Activated CD4-positive, alpha-beta T cell treated with anti-CD3 and anti-CD28 coated beads, Interleukin-2, amount 10 ng/mL, durations not matched to agents 24 days and 14 days (primary cell): ENCODE data around the gene TINAGL1. TPM values are rescaled to one million over a fixed set of nuclear protein-coding genes. Genes with fewer than 3 reads are reported as not detected.

Experiments used
- DNase-seq: peaks from one replicate; pipeline ENCODE4 v3.0.0; 2022
- H3K27ac Mint-ChIP-seq: one replicate; pipeline ENCODE4 v1.8.0; 2022; ENCODE audit warnings: mild to moderate bottlenecking, mixed read lengths
- H3K27me3 Mint-ChIP-seq: one replicate; pipeline ENCODE4 v1.8.0; 2022; ENCODE audit warnings: mixed read lengths
- H3K36me3 Mint-ChIP-seq: one replicate; pipeline ENCODE4 v1.8.0; 2022; ENCODE audit warnings: low read depth, mild to moderate bottlenecking, mixed read lengths
- H3K4me1 Mint-ChIP-seq: one replicate; pipeline ENCODE4 v1.8.0; 2021; ENCODE audit warnings: mixed read lengths
- H3K4me3 Mint-ChIP-seq: one replicate; pipeline ENCODE4 v1.8.0; 2022; ENCODE audit warnings: mild to moderate bottlenecking, moderate library complexity, mixed read lengths
- H3K9me3 Mint-ChIP-seq: one replicate; pipeline ENCODE4 v1.8.0; 2021; ENCODE audit warnings: mixed read lengths
- intact Hi-C: fragments of 100-400 bp; cut with micrococcal nuclease; formaldehyde crosslinking; loops from one replicate; pipeline ENCODE4 v1.15.1; 2023
- total RNA-seq: library from RNA; stranded (reverse); gene quantifications from 2 replicates; pipeline ENCODE4 v1.2.3, GENCODE V29; 2022

Gene TINAGL1
- total RNA-seq, 1 donor from 2014 or later = not detected

GRCh38 chr1:31572323-31573104 lies 3.8 kb upstream of the TINAGL1 start:
- intact Hi-C loops = no loop called here
- H3K27me3 Mint-ChIP-seq = peaks cover 13% of the 10 kb centered on the region
- DNase-seq = no peak
- peaks cover 3% of the 10 kb centered on the region for H3K4me1 Mint-ChIP-seq
- H3K27ac Mint-ChIP-seq = no peak overlapping the region
- no peaks in the 10 kb centered on the region for H3K36me3 Mint-ChIP-seq
- no peaks in the 10 kb centered on the region for H3K9me3 Mint-ChIP-seq
- H3K4me3 Mint-ChIP-seq = no peak overlapping the region

DNA sequence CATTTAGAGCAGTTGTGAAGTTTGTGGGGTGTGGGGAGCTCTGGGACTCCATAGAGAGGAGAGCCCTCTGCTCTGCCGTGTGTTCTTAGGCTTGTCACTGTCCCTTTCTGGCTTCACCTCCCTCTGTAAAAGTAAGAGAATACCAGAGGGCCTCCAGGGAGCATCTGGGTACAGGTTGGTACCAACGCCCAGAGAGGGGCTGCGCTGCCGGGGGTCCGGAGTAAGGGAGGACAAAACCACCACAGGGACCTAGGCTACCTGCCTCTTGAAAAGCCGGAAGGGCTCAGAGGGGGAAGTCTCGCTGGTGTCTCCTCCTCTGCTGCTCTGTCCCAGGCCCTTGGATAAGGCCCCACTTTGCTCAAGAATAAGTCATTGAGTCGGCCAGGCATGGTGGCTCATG lies 3.1 kb upstream of the TINAGL1 start:
- Mint-ChIP-seq H3K27ac (no peak overlapping the region), H3K9me3 (no peaks in the 10 kb centered on the region), H3K27me3 (peaks cover 10% of the 10 kb centered on the region), H3K36me3 (no peaks in the 10 kb centered on the region), H3K4me3 (no peak overlapping the region), H3K4me1 (peaks cover 3% of the 10 kb centered on the region)
- intact Hi-C loops = no loop called here
- no peak for DNase-seq

- Mint-ChIP-seq H3K4me3 (no peak overlapping the region), H3K4me1 (peaks cover 3% of the 10 kb centered on the region), H3K9me3 (no peaks in the 10 kb centered on the region), H3K36me3 (no peaks in the 10 kb centered on the region), H3K27me3 (peaks cover 10% of the 10 kb centered on the region), H3K27ac (no peak overlapping the region)
- intact Hi-C loops = no loop called here
- no peak for DNase-seq
These were observed 1.5 kb upstream of the TINAGL1 start for GRCh38 chr1:31574749-31575368.

GRCh38 chr1:31575369-31576140 lies 760 bp upstream of the TINAGL1 start:
- H3K9me3 Mint-ChIP-seq = no peaks in the 10 kb centered on the region
- no peak overlapping the region for H3K27ac Mint-ChIP-seq
- peaks cover 3% of the 10 kb centered on the region for H3K4me1 Mint-ChIP-seq
- no peak overlapping the region for H3K4me3 Mint-ChIP-seq
- H3K27me3 Mint-ChIP-seq = peaks cover 10% of the 10 kb centered on the region
- no peaks in the 10 kb centered on the region for H3K36me3 Mint-ChIP-seq
- intact Hi-C loops = no loop called here
- no peak for DNase-seq

DNA sequence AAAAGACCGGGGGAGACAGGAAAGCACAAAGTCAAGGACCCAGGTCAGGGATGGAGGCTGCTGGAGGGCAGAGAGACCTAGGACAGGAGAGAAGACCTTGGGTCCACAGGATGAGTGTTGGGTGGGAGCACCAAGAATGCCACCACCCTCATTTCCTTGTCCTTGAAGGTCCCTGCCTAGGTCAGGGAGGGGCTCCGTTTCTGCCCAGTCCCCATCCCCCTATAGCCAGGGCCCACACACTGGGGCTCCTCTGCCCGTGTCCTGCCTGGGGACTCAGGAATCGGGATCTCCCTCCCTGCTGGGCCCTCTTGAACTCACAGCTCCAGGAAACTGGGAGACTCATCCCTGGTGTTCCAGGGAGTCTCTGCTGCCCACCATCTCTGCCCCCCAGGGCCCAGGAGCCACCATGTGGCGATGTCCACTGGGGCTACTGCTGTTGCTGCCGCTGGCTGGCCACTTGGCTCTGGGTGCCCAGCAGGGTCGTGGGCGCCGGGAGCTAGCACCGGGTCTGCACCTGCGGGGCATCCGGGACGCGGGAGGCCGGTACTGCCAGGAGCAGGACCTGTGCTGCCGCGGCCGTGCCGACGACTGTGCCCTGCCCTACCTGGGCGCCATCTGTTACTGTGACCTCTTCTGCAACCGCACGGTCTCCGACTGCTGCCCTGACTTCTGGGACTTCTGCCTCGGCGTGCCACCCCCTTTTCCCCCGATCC lies 584 bp downstream of the TINAGL1 start:
- intact Hi-C loops = no loop called here
- H3K4me3 Mint-ChIP-seq = no peak overlapping the region
- H3K27ac Mint-ChIP-seq = no peak overlapping the region
- peaks cover 3% of the 10 kb centered on the region for H3K27me3 Mint-ChIP-seq
- H3K4me1 Mint-ChIP-seq = peaks cover 3% of the 10 kb centered on the region
- H3K9me3 Mint-ChIP-seq = no peaks in the 10 kb centered on the region
- DNase-seq = no peak
- H3K36me3 Mint-ChIP-seq = no peaks in the 10 kb centered on the region

DNA sequence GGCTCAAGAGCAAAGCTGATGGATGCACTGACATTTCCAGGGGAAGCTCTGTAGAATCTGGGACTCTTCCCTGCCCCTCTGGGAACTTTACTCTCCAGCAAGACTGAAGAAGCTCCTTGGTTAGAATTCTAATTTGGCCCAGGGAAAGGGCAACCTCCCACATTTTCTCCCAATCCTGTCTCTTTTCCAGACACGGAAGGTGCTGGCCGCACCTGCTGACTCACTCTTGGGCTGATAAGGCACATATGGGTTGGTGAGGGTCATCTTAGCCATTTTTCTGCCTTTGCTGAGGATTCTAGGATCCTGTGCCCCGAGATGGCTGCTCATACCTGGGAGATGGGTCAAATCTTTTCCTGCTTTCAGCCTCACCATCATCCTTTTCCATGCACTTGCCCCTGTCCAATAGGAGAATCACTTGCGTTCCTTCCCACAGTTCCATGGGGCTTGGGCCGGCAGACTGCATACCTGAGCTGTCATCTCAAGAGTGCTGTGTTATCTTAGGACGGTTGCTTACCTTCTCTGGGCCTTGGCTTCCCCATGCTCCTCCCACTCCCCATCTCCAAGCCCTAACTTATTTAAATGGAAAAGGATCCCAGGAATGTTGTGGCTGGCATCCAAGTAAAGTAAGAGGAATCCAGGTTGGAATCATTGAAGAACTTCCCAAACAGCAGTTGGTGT lies 1.3 kb downstream of the TINAGL1 start:
- peaks cover 3% of the 10 kb centered on the region for H3K27me3 Mint-ChIP-seq
- no peaks in the 10 kb centered on the region for H3K9me3 Mint-ChIP-seq
- DNase-seq = no peak
- H3K4me1 Mint-ChIP-seq = peaks cover 3% of the 10 kb centered on the region
- no peak overlapping the region for H3K27ac Mint-ChIP-seq
- H3K4me3 Mint-ChIP-seq = no peak overlapping the region
- intact Hi-C loops = no loop called here
- H3K36me3 Mint-ChIP-seq = no peaks in the 10 kb centered on the region

GRCh38 chr1:31579374-31579773 lies 3.1 kb downstream of the TINAGL1 start:
- intact Hi-C loops = no loop called here
- H3K4me3 Mint-ChIP-seq = no peak overlapping the region
- H3K27ac Mint-ChIP-seq = no peak overlapping the region
- peaks cover 3% of the 10 kb centered on the region for H3K27me3 Mint-ChIP-seq
- H3K4me1 Mint-ChIP-seq = peaks cover 3% of the 10 kb centered on the region
- H3K36me3 Mint-ChIP-seq = no peaks in the 10 kb centered on the region
- no peak for DNase-seq
- H3K9me3 Mint-ChIP-seq = no peaks in the 10 kb centered on the region

DNA sequence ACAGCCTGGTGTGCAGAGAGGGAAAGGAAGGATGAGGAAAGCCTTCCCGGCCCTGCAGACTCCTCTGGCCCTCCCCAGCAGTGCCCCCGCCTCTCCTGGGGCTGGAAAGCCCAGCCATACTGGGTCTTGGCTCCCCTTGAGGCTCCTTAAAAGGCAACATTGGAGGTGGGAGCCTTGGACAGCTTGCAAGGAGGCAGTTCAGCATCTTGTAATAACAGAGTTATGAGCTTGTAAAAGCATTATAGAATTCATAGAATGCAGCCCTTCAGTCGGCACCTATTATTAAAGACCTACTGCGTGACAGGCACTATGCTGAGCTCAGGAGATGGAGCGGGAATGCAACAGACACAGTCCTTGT lies 4.2 kb downstream of the TINAGL1 start:
- peaks cover 3% of the 10 kb centered on the region for H3K4me1 Mint-ChIP-seq
- H3K4me3 Mint-ChIP-seq = no peak overlapping the region
- peaks cover 3% of the 10 kb centered on the region for H3K27me3 Mint-ChIP-seq
- intact Hi-C loops = no loop called here
- no peaks in the 10 kb centered on the region for H3K36me3 Mint-ChIP-seq
- no peaks in the 10 kb centered on the region for H3K9me3 Mint-ChIP-seq
- no peak for DNase-seq
- H3K27ac Mint-ChIP-seq = no peak overlapping the region

DNA sequence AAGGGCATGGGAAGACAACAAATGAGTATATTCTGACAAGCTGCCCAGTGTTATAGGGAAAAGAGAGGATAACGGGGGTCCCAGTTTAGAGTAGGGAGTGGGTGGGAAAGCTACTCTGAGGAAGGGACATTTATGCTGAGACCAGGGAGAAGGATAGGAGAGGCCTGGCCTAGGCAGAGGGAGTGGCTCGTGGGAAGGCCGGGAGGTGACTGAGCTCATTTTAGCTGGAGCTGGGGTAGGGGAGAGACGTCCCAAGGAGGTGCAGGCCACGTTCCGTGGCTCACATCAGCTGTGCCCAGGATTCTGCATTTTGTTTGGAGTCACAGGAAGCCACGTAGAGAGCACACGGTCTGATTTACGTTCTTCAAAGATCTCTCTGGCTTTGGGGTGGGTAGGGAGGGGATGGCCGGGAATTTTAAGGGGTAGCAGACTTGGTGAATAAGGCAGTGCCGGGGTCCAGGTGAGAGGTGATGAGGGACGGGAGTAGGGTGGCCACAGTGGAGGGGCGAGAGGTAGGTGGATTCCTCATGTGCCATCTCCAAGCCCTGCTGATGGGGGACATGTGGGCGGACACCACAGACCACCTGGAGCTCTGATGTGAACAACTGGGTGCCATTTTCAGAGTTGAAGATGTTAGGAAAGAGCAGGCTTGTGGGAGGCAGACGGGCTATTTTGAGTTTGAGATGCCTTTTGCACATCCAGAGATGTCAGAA lies 4.7 kb downstream of the TINAGL1 start:
- H3K27ac Mint-ChIP-seq = no peak overlapping the region
- no peaks in the 10 kb centered on the region for H3K9me3 Mint-ChIP-seq
- no peak for DNase-seq
- H3K4me3 Mint-ChIP-seq = no peak overlapping the region
- peaks cover 3% of the 10 kb centered on the region for H3K27me3 Mint-ChIP-seq
- H3K4me1 Mint-ChIP-seq = peaks cover 3% of the 10 kb centered on the region
- H3K36me3 Mint-ChIP-seq = no peaks in the 10 kb centered on the region
- intact Hi-C loops = no loop called here

GRCh38 chr1:31581821-31582810 lies 5.8 kb downstream of the TINAGL1 start:
- no peaks in the 10 kb centered on the region for H3K9me3 Mint-ChIP-seq
- DNase-seq = no peak
- no peaks in the 10 kb centered on the region for H3K27me3 Mint-ChIP-seq
- H3K36me3 Mint-ChIP-seq = no peaks in the 10 kb centered on the region
- intact Hi-C loops = no loop called here
- no peaks in the 10 kb centered on the region for H3K4me1 Mint-ChIP-seq
- no peak overlapping the region for H3K4me3 Mint-ChIP-seq
- H3K27ac Mint-ChIP-seq = no peak overlapping the region

DNA sequence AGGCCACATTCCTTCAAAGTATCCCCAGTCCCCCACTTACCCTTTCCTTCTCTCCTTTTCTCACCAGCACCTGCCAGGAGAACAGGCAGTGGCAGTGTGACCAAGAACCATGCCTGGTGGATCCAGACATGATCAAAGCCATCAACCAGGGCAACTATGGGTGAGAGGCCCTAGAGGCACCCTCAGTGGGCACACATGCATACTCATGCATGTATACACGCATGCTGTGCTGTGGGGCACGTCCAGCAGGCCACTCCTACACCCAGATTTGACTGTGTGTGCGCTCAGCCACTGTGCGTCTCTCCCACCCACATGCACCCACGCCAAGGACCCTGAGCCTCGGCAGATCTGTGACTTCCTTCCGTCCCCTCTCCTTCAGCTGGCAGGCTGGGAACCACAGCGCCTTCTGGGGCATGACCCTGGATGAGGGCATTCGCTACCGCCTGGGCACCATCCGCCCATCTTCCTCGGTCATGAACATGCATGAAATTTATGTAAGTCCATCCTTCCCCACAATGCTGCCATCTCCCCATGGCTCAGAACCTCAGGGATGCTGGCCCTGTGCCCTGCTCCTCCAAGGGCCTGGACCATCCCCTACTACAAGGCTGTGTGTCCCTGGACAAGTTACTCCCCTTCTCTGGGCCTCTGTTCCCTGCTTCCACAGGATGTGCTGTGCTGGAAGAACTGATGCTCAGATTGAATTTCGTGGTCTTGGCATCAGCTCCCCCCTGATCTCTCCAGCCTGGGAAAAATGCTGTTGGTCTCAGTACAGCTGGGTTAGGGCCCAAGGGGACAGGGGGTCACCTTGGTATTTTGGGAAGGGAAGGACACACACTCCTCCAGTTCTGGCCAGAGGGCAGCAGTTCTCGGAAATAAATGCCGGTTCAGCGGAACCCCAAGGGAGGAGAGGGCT lies 7.0 kb downstream of the TINAGL1 start:
- Mint-ChIP-seq H3K27me3 (peaks cover 4% of the 10 kb centered on the region), H3K36me3 (no peaks in the 10 kb centered on the region), H3K9me3 (no peaks in the 10 kb centered on the region), H3K4me1 (no peaks in the 10 kb centered on the region), H3K27ac (no peak overlapping the region), H3K4me3 (no peak overlapping the region)
- intact Hi-C loops = no loop called here
- no peak for DNase-seq
